Nasal cavity respiratory epithelium epithelial cell of viscerocranial mucosa (primary cell): ENCODE data around the gene BANP. TPM values are rescaled to one million over a fixed set of nuclear protein-coding genes. Genes with fewer than 3 reads are reported as not detected.

Experiments used
- total RNA-seq: library from RNA; depleted of rRNA; stranded (reverse); fragments of >200 nt; gene quantifications from 2 replicates; pipeline ENCODE4 v1.2.3, GENCODE V29; 2014

The BANP gene
- total RNA-seq: 26.0 and 36.0 TPM in 2 replicates

GRCh38 chr16:87950765-87951551 lies at the start of gene BANP:
BANP (plus strand) TSS chr16:87951434; CDS start chr16:87975116, 23,682 bp downstream.

GRCh38 chr16:87936375-87937230 lies 14.6 kb upstream of the BANP start, which contains the start of gene CA5A:
CA5A (minus strand) TSS chr16:87936529; CDS start chr16:87936450, 79 bp downstream.

Other genes starting within 250 kb of the BANP start
- gene KLHDC4, start 185.4 kb upstream of the BANP start, total RNA-seq: 28.4 and 36.4 TPM in 2 replicates
- 402 and 524 TPM in 2 replicates for gene SLC7A5, start 81.9 kb upstream of the BANP start, total RNA-seq
- not detected in 2 replicates for gene CA5A, start 14.9 kb upstream of the BANP start, total RNA-seq